ENCODE measurements around the gene AGL.
"Not testable (repeated sequence)": the region's sequence is repeated elsewhere in the genome, so short reads cannot be mapped to it uniquely, and the experiment has no call there.

The AGL gene

DNA sequence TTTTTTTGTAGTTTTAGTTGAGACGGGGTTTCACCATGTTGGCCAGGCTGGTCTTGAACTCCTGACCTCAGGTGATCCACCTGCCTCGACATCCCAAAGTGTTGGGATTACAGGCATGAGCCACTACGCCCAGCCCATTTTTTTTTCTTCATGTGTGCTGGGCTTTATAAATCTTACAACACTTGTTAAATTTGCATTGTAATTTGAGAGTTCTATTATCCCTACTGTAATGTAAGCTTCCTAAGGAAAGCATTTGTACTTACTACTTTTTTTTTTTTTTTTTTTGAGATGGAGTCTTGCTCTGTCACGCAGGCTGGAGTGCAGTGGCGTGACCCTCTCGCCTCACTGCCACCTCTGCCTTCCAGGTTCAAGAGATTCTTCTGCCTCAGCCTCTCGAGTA lies 121.9 kb downstream of the AGL start:
- in situ Hi-C loops (cut with HindIII; ENCODE audit: low sequenced_read_pairs), result not testable (repeated sequence)

All from DLD1 (cell line).